Left ventricle myocardium inferior (tissue), 1 donor: Measurements from ENCODE around the gene SMAD7. TPM values are rescaled to one million over a fixed set of nuclear protein-coding genes. Genes with fewer than 3 reads are reported as not detected.
A peak's percentile ranks its signal among the peaks of the same experiment; 100 is the strongest.

Experiments used
- DNase-seq: peaks from one replicate; pipeline ENCODE4 v3.0.0-alpha.2; 2020
- H3K27ac ChIP-seq: fragments of 200-600 bp; replicated peaks from 2 replicates; pipeline ENCODE4 v1.8.0; 2021
- H3K27me3 ChIP-seq: fragments of 200-600 bp; 2 replicates; pipeline ENCODE4 v1.8.0; 2021; ENCODE audit warnings: low read depth
- H3K36me3 ChIP-seq: fragments of 200-600 bp; 2 replicates; pipeline ENCODE4 v1.8.0; 2021
- H3K4me1 ChIP-seq: fragments of 200-600 bp; 2 replicates; pipeline ENCODE4 v1.8.0; 2021
- H3K4me3 ChIP-seq: fragments of 200-600 bp; 2 replicates; pipeline ENCODE4 v1.8.0; 2021; ENCODE audit warnings: mild to moderate bottlenecking, moderate library complexity
- H3K9me3 ChIP-seq: fragments of 200-600 bp; replicated peaks from 2 replicates; pipeline ENCODE4 v1.8.0; 2021
- CTCF ChIP-seq: fragments of 200-600 bp; IDR thresholded peaks from 2 replicates; pipeline ENCODE4 v1.8.0; 2021; ENCODE audit warnings: antibody characterized with exemption, mild to moderate bottlenecking, borderline replicate concordance
- intact Hi-C: fragments of 100-400 bp; cut with micrococcal nuclease; formaldehyde crosslinking; loops from one replicate; pipeline ENCODE4 v1.11.0; 2022
- total RNA-seq: library from RNA; stranded (reverse); fragmentation: NEBNext Ultra II Directional; extraction: Animal tissue kit (Norgen Biotek cat#: 25700); gene quantifications from one replicate; pipeline ENCODE4 v1.2.1, GENCODE V29; 2021
- donor health status: DM: no; HTN: yes; CAD: no; lungs with severe emphysema.

SMAD7 gene
- total RNA-seq, 1 donor from 2014 or later, result 19.3 TPM

DNA sequence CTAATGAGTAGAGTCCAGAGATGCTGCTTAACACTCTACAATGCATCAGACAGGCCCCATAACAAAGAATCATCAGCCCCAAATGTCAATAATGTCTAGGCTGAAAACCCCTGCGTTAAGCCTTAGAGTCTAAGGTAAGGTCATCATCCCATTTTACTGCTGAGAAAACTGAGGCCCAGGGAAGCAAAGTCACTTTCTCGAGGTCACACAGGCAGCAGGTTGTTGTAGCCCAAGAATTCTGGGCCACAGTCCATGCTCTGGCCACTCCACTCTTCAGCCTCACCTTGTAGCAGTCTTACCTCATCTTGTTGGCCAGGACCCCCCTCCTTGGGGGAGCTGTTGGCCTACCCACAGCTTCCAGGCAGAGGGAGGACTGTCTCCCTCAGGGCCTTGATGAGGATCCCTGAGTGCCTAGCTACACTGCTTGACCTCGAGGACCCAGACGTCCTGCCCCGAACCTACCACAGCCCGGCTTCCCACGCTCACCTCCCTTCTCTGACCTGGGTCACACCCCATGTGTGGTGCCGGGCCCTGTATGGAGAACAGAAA is 54.4 kb downstream of the SMAD7 start:
- peak overlapping the region; percentile 7 for H3K27ac ChIP-seq
- intact Hi-C loops, result no loop called here

DNA sequence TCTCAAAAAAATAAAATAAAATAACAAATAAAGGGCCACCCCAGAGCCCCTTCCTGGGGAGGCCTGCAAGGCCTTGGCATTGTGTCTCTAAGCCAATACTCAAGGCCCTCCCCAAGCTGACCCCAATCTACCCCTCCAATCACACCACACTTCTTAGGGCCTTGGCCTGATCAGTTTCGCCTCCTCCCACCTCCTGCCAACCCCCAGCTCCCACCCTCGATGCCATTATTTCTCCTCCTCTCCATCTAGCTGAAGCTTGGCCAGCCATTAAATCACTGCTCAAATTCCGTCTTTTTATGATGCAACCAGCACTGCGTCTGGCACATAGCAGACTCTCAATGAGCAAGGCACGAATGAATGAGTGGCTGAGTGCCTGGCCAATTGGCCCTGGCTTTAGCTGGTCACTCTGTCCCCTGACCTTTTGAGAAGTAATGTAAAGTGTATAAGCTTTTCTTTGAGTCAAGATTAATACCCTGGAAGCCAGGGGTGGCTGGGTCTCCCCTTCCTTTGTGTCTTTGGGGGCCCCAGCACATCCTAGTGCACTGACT is 55.9 kb downstream of the SMAD7 start:
- no peaks in the 10 kb centered on the region for H3K27me3 ChIP-seq
- no peak overlapping the region for H3K27ac ChIP-seq
- DNase-seq, result no peak
- no peak overlapping the region for H3K4me3 ChIP-seq
- intact Hi-C loops, result no loop called here
- peaks cover 6% of the 10 kb centered on the region for H3K9me3 ChIP-seq
- no peaks in the 10 kb centered on the region for H3K36me3 ChIP-seq
- no peak for TF ChIP-seq CTCF
- H3K4me1 ChIP-seq, result no peaks in the 10 kb centered on the region

More for the DNA sequence above, 54.4 kb downstream of the SMAD7 start:
- Histone ChIP-seq H3K9me3 (peaks cover 6% of the 10 kb centered on the region), H3K4me3 (no peak overlapping the region), H3K36me3 (no peaks in the 10 kb centered on the region), H3K27me3 (no peaks in the 10 kb centered on the region), H3K4me1 (peaks cover 1% of the 10 kb centered on the region)
- TF ChIP-seq CTCF, result no peak
- no peak for DNase-seq

DNA sequence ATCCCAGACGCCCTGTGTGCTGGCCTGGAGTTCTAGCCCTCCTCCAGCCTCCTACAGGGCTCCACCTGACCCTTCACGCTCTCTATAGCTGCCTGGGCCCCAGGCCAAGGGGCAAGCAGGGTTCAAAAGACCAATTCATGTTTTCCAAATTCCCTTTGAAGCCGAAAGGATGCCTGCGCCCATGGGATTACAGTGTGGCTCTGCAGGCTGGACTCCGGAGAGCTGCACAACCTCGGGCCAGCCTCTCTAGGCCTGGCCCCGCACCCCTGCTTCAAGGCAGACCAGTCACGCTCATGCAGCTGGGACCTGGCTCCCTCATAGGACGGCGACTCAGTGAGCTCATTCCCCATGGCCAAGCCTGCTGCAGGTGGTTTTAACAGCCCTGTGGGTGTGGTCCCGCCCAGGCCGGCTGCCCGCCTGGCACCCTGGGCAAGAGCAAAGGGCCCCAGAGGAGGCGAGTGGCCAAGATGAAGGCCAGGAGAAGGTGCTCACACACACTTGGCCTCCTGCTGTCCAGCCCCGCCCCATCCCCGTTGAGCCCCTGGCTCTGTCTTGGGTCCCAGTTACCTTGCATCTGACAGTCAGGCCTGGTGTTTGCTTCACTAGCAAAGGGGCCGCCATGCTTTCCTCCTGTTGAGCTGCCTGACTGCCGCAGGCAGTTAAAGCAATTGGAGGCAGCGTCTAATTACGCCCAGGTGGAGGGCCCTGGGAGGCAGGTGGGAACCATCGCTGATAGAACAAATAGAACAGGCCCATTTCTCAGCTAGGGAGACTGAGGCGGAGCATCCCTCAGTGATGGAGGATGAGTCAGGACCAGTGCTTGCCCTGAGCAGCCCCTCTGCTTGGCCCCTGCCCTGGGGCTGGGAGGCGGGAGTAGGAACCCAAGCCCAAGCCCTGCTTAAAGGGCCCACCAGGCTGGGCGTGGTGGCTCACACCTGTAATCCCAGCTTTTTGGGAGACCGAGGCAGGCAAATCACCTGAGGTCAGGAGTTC is 56.9 kb downstream of the SMAD7 start:
- Histone ChIP-seq H3K36me3 (no peaks in the 10 kb centered on the region), H3K4me1 (peaks cover 8% of the 10 kb centered on the region), H3K27me3 (no peaks in the 10 kb centered on the region), H3K9me3 (no peaks in the 10 kb centered on the region), H3K4me3 (no peak overlapping the region), H3K27ac (no peak overlapping the region)
- intact Hi-C loops, result no loop called here
- TF ChIP-seq CTCF, result no peak
- no peak for DNase-seq

GRCh38 chr18:48893061-48893607 is 57.6 kb downstream of the SMAD7 start:
- Histone ChIP-seq H3K27me3 (no peaks in the 10 kb centered on the region), H3K9me3 (no peaks in the 10 kb centered on the region)
- intact Hi-C loops, result no loop called here

More at GRCh38 chr18:48893061-48893607, 57.6 kb downstream of the SMAD7 start:
- Histone ChIP-seq H3K4me3 (no peak overlapping the region), H3K36me3 (no peaks in the 10 kb centered on the region), H3K27ac (no peak overlapping the region), H3K4me1 (peaks cover 16% of the 10 kb centered on the region)
- DNase-seq, result no peak
- TF ChIP-seq CTCF, result no peak
